ENCODE measurements around the gene MKNK1.

Gene MKNK1

GRCh38 chr1:46510998-46511365 is 93.1 kb downstream of the MKNK1 start:
- H4K20me1 ChIP-seq (ENCODE audit: insufficient read depth): no peaks in the 10 kb centered on the region
- no peaks in the 10 kb centered on the region for H3K79me2 ChIP-seq (ENCODE audit: insufficient read depth, low read depth)
- TF ChIP-seq, protein P1, sequence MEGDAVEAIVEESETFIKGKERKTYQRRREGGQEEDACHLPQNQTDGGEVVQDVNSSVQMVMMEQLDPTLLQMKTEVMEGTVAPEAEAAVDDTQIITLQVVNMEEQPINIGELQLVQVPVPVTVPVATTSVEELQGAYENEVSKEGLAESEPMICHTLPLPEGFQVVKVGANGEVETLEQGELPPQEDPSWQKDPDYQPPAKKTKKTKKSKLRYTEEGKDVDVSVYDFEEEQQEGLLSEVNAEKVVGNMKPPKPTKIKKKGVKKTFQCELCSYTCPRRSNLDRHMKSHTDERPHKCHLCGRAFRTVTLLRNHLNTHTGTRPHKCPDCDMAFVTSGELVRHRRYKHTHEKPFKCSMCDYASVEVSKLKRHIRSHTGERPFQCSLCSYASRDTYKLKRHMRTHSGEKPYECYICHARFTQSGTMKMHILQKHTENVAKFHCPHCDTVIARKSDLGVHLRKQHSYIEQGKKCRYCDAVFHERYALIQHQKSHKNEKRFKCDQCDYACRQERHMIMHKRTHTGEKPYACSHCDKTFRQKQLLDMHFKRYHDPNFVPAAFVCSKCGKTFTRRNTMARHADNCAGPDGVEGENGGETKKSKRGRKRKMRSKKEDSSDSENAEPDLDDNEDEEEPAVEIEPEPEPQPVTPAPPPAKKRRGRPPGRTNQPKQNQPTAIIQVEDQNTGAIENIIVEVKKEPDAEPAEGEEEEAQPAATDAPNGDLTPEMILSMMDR (conservative IDR thresholded peaks at IDR 0.05; ENCODE audit: low read depth, low read length): no peak
- no peak overlapping the region for H2AFZ ChIP-seq (ENCODE audit: low read depth)
- H3K4me2 ChIP-seq: no peak overlapping the region
- H3K9ac ChIP-seq: no peak overlapping the region
- H3K4me3 ChIP-seq (IDR thresholded peaks at IDR 0.05; ENCODE audit: insufficient read depth, low read depth, low read length): no peak overlapping the region
- H3K36me3 ChIP-seq (ENCODE audit: insufficient read depth): no peaks in the 10 kb centered on the region
- H3K4me1 ChIP-seq (ENCODE audit: low read depth, poor library complexity, severe bottlenecking): no peaks in the 10 kb centered on the region
- H3K27me3 ChIP-seq (ENCODE audit: insufficient read depth, low read depth): no peaks in the 10 kb centered on the region
- H3K27ac ChIP-seq: no peak overlapping the region

- H3K27ac ChIP-seq: no peak overlapping the region
- TF ChIP-seq, protein P1 (conservative IDR thresholded peaks at IDR 0.05; ENCODE audit: low read depth, low read length): no peak
Observed at GRCh38 chr1:46510341-46510997, 93.6 kb downstream of the MKNK1 start.

DNA sequence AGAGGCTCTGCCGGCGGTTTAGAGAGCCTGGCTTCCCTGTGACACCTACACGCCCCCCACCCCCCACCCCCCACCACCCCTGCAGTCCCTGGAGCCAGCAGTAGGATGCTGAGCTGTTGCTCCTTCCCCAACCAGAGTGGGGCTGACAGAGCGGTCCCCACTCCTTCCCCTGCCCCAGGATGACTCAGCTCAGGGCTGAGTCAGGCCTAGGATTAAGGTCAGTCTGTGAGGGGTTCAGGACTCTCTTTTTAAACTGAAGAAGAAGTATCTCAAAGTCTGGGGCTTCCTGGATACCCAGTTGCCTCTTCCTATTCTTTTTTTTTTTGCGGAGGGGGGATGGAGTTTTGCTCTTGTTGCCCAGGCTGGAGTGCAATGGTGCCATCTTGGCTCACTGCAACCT is 95.3 kb downstream of the MKNK1 start:
- H3K9ac ChIP-seq: no peak overlapping the region
- H2AFZ ChIP-seq (ENCODE audit: low read depth): no peak overlapping the region
- no peak overlapping the region for H3K4me3 ChIP-seq (IDR thresholded peaks at IDR 0.05; ENCODE audit: insufficient read depth, low read depth, low read length)
- H3K36me3 ChIP-seq (ENCODE audit: insufficient read depth): no peaks in the 10 kb centered on the region
- H3K4me1 ChIP-seq (ENCODE audit: low read depth, poor library complexity, severe bottlenecking): no peaks in the 10 kb centered on the region
- H3K79me2 ChIP-seq (ENCODE audit: insufficient read depth, low read depth): no peaks in the 10 kb centered on the region
- H3K4me2 ChIP-seq: no peak overlapping the region
- no peak overlapping the region for H3K27ac ChIP-seq
- no peaks in the 10 kb centered on the region for H3K27me3 ChIP-seq (ENCODE audit: insufficient read depth, low read depth)
- TF ChIP-seq, protein P1 (conservative IDR thresholded peaks at IDR 0.05; ENCODE audit: low read depth, low read length): no peak
- no peaks in the 10 kb centered on the region for H4K20me1 ChIP-seq (ENCODE audit: insufficient read depth)

More at GRCh38 chr1:46510341-46510997, 93.6 kb downstream of the MKNK1 start:
- Histone ChIP-seq H3K9ac (no peak overlapping the region), H3K4me3 (IDR thresholded peaks at IDR 0.05; ENCODE audit: insufficient read depth, low read depth, low read length) (no peak overlapping the region), H3K79me2 (ENCODE audit: insufficient read depth, low read depth) (no peaks in the 10 kb centered on the region), H3K4me1 (ENCODE audit: low read depth, poor library complexity, severe bottlenecking) (no peaks in the 10 kb centered on the region), H3K4me2 (no peak overlapping the region), H3K27me3 (ENCODE audit: insufficient read depth, low read depth) (no peaks in the 10 kb centered on the region), H4K20me1 (ENCODE audit: insufficient read depth) (no peaks in the 10 kb centered on the region), H3K36me3 (ENCODE audit: insufficient read depth) (no peaks in the 10 kb centered on the region), H2AFZ (ENCODE audit: low read depth) (no peak overlapping the region)

All from KMS-11 (cell line).